NCI-H748 (cell line): ENCODE data around the gene SDSL.

Source experiments
- DNase-seq: peaks from one replicate; lab custom pipeline; 2025; ENCODE audit not compliant: unreplicated experiment; lab: John Stamatoyannopoulos, UW

The SDSL gene

GRCh38 chr12:113396200-113396599 lies 26.0 kb upstream of the SDSL start:
- no peak for DNase-seq

- no peak for DNase-seq
Observed at GRCh38 chr12:113396828-113397496, 25.2 kb upstream of the SDSL start.

- no peak for DNase-seq
Observed at GRCh38 chr12:113397497-113398197, 24.5 kb upstream of the SDSL start.

GRCh38 chr12:113398346-113399290 lies 23.6 kb upstream of the SDSL start:
- no peak for DNase-seq

GRCh38 chr12:113399490-113399889 lies 22.7 kb upstream of the SDSL start:
- no peak for DNase-seq

- no peak for DNase-seq
Observed at GRCh38 chr12:113400362-113400761, 21.8 kb upstream of the SDSL start.

GRCh38 chr12:113401066-113402000 lies 20.8 kb upstream of the SDSL start:
- no peak for DNase-seq

GRCh38 chr12:113402586-113403260 lies 19.5 kb upstream of the SDSL start:
- no peak for DNase-seq

- no peak for DNase-seq
Observed at GRCh38 chr12:113403435-113404415, 18.5 kb upstream of the SDSL start, which contains the start of gene SDS. TSS of gene SDS (minus strand) at chr12:113403887. CDS start at chr12:113399708, 4,179 bp downstream.

GRCh38 chr12:113405694-113406093 lies 16.5 kb upstream of the SDSL start:
- DNase-seq = no peak

- DNase-seq = no peak
Observed at GRCh38 chr12:113407931-113408600, 14.1 kb upstream of the SDSL start.

- DNase-seq = no peak
Observed at GRCh38 chr12:113408756-113409298, 13.4 kb upstream of the SDSL start.

GRCh38 chr12:113409462-113410124 lies 12.6 kb upstream of the SDSL start:
- no peak for DNase-seq

- no peak for DNase-seq
Observed at GRCh38 chr12:113413488-113413939, 8.7 kb upstream of the SDSL start.

- no peak for DNase-seq
Observed at GRCh38 chr12:113414519-113415038, 7.6 kb upstream of the SDSL start.

GRCh38 chr12:113416091-113416754 lies 6.0 kb upstream of the SDSL start:
- DNase-seq = no peak
